ENCODE results near the gene EIF3I.
A peak's percentile ranks its signal among the peaks of the same experiment; 100 is the strongest.
"Not testable (repeated sequence)": the region's sequence is repeated elsewhere in the genome, so short reads cannot be mapped to it uniquely, and the experiment has no call there.

The EIF3I gene

GRCh38 chr1:32232558-32233304 is 10.5 kb downstream of the EIF3I start:
- DNase-seq (ENCODE audit: low read depth, low spot score): no peak

- no peak for DNase-seq (ENCODE audit: low read depth, low spot score)
These were observed 12.6 kb downstream of the EIF3I start for GRCh38 chr1:32234792-32235191.

- no peak for DNase-seq (ENCODE audit: low read depth, low spot score)
These were observed 17.1 kb downstream of the EIF3I start for GRCh38 chr1:32239337-32239736.

- no peak for DNase-seq (ENCODE audit: low read depth, low spot score)
These were observed 17.6 kb downstream of the EIF3I start for GRCh38 chr1:32239790-32240139.

GRCh38 chr1:32240140-32240951 is 18.1 kb downstream of the EIF3I start:
- peak; percentile 76 for DNase-seq (ENCODE audit: low read depth, low spot score)

GRCh38 chr1:32241001-32241763 is 19.0 kb downstream of the EIF3I start:
- DNase-seq (ENCODE audit: low read depth, low spot score): no peak

GRCh38 chr1:32242341-32242851 is 20.2 kb downstream of the EIF3I start:
- DNase-seq (ENCODE audit: low read depth, low spot score): no peak

- DNase-seq (ENCODE audit: low read depth, low spot score): no peak
These were observed 24.7 kb downstream of the EIF3I start, which contains the start of gene FAM167B for GRCh38 chr1:32246888-32247273. TSS of gene FAM167B (plus strand) at chr1:32247222. CDS start at chr1:32247422, 200 bp downstream.

GRCh38 chr1:32247452-32247851 is 25.2 kb downstream of the EIF3I start:
- DNase-seq (ENCODE audit: low read depth, low spot score): no peak

- DNase-seq (ENCODE audit: low read depth, low spot score): peak; percentile 88
These were observed 26.0 kb downstream of the EIF3I start for GRCh38 chr1:32247983-32248889.

GRCh38 chr1:32249831-32250525 is 27.8 kb downstream of the EIF3I start:
- no peak for DNase-seq (ENCODE audit: low read depth, low spot score)

GRCh38 chr1:32250893-32251716 is 28.9 kb downstream of the EIF3I start, which contains the start of gene LCK:
TSS of gene LCK (plus strand) at chr1:32251265. CDS start at chr1:32274330, 23,065 bp downstream.
- DNase-seq (ENCODE audit: low read depth, low spot score): no peak

GRCh38 chr1:32255072-32256071 is 33.2 kb downstream of the EIF3I start:
- DNase-seq (ENCODE audit: low read depth, low spot score): no peak

GRCh38 chr1:32256473-32257226 is 34.4 kb downstream of the EIF3I start:
- no peak for DNase-seq (ENCODE audit: low read depth, low spot score)

GRCh38 chr1:32257227-32257508 is 35.0 kb downstream of the EIF3I start:
- DNase-seq (ENCODE audit: low read depth, low spot score): no peak

GRCh38 chr1:32263236-32263593 is 41.0 kb downstream of the EIF3I start:
- DNase-seq (ENCODE audit: low read depth, low spot score): not testable (repeated sequence)

GRCh38 chr1:32263744-32264143 is 41.5 kb downstream of the EIF3I start:
- DNase-seq (ENCODE audit: low read depth, low spot score): no peak

GRCh38 chr1:32265846-32266245 is 43.6 kb downstream of the EIF3I start:
- no peak for DNase-seq (ENCODE audit: low read depth, low spot score)
